GM19463 (cell line): ENCODE data around the gene APOL3.
"Not testable (repeated sequence)": the region's sequence is repeated elsewhere in the genome, so short reads cannot be mapped to it uniquely, and the experiment has no call there.

ENCODE experiments used
- ATAC-seq: cut with Tn5 transposase; IDR thresholded peaks from one replicate; pipeline ENCODE4 v1.9.1; 2021; ENCODE audit warnings: mild to moderate bottlenecking, moderate library complexity; ENCODE audit not compliant: unreplicated experiment

APOL3 gene

DNA sequence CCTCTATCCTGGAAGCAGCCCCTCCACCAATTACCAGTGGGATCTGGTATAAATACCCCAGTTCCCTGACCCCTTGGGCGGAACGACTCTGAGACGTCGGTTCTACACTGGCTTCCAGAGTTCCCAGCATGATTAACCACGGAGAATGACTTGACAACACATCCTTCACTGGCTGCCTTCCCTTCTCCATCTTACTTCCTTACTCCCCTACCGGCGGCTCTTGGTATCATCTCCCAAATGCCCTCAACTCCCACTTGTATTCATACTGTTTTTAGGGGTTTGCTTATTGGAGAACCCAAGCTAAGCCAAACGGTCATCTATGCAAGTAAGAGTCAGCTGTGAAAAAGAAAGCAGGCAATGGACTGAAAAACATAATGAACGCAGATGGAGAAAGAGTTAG, 56.1 kb downstream of the APOL3 start:
- no peak for ATAC-seq

DNA sequence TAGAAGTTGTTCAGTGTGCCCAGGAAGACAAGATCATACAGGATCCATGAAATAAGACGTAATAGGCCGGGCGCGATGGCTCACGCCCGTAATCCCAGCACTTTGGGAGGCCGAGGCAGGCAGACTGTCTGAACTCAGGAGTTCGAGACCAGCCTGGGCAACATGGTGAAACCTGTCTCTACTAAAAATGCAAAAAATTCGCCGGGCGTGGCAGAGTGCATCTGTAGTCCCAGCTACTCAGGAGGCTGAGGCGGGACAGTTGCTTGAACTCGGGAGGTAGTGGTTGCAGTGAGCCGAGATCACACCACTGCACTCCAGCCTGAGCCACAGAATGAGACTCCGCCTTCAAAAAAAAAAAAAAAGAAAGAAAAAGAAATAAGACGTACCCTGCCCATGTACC, 56.7 kb downstream of the APOL3 start:
- no peak for ATAC-seq

DNA sequence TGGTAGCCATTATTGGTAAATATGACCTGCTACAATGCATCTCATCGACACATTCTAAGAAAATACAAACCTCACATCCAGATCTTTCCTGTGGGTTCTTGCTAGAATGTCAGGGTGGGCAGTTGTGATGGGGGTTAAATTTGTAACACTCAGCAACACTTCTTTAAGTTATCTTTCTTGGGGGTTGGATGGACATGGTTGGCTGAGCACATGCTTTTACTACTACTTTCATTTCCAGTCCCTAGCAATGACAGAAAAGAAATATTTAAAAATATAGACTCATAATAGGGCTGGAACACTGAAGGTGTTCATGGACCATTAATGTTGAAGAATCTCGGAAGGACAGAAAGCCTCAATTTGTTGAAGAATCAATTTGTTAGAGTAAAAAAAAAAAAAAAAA, 57.6 kb downstream of the APOL3 start:
- ATAC-seq, result no peak

DNA sequence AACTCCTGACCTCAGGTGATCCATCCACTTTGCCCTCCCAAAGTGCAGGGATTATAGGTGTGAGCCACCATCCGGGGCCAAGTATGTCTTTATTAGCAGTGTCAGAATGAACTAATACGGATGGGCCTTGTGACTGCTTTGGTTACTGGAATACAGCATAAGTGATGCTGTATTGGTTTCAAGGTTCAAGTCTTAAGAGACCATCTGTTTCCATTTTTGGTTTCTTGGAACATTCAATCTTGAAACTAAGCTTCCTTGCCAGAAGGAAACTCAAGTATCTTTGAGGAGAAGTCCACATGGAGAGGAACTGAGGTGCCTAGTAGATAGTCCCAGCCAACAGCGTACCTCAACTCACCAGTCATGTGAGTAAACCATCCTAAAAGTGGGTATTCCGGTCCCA, 58.8 kb downstream of the APOL3 start:
- ATAC-seq, result no peak

DNA sequence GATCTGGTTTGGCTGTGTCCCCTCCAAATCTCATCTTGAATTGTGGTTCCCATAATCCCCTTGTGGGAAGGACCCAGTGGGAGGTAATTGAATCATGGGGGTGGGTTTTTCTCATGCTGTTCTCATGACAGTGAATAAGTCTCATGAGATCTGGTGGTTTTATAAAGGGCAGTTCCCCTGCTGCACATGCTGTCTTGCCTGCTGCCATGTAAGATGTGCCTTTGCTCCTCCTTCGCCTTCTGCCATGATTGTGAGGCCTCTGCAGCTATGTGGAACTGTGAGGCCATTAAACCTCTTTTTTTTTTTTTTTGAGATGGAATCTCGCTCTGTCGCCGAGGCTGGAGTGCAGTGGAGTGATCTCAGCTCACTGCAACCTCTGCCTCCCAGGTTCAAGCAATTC, 59.6 kb downstream of the APOL3 start:
- not testable (repeated sequence) for ATAC-seq

DNA sequence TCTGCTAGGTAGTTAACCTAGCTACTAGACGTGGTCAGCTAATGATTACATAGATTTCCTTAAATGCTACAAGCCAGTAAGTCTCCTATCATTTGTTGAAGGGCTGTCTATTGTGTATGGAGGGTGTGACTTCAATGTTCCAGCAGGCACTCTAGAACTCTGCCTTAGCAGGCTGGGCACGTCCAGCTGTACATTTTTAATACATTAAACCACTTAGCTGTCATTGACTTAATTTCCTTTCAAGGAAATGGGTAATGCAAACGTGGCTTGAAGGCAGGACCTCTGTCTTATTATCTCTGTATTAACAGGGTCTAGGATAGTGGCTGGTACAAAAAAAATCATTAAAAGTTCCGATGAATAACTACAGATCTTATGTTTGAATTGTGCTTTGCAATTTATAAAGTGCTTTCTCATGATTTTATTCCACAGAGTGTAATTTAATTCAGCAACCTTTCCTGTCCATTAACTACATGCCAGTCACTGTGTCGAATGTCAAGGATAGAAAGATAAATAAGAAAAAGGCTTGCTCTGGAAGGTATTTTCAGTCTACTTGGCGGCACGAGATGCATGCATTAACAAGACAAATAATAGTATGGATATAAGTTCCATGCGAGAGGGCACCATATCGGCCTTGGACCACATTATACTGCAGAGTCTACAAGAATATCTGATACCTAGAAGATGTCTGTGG, 60.3 kb downstream of the APOL3 start:
- no peak for ATAC-seq

DNA sequence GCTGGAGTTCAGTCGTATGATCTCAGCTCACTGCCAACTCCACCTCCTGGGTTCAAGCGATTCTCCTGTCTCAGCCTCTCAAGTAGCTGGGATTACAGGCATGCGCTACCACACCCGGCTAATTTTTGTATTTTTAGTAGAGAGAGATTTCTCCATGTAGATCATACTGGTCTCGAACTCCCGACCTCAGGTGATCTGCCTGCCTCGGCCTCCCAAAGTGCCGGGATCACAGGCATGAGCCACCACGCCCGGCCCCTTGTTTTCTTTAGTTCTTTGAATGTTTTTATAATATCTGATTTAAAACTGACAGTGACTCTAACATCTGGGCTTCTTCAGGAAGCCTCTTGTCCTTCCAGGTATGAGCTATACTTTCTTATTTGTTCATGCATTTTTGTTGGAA, 61.0 kb downstream of the APOL3 start:
- not testable (repeated sequence) for ATAC-seq

DNA sequence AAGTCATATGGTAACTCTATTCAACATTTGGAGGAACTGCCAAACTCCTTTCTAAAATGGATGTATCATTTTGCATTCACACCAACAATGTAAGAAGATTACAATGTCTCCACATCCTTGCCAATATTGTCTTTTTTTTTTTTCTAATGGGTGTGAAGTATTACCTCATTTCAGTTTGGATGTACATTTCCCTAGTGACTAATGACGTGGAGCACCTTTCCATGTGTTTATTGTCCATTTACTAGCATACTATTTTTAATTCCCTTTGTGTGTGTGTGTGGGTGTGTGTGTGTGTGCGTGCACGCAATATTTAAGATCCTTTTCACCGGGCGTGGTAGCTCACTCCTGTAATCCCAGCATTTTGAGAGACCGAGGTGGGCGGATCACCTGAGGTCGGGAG, 62.7 kb downstream of the APOL3 start:
- ATAC-seq, result no peak

DNA sequence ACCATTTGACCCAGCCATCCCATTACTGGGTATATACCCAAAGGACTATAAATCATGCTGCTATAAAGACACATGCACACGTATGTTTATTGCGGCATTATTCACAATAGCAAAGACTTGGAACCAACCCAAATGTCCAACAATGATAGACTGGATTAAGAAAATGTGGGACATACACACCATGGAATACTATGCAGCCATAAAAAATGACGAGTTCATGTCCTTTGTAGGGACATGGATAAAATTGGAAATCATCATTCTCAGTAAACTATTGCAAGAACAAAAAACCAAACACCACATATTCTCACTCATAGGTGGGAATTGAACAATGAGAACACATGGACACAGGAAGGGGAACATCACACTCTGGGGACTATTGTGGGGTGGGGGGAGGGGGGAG, 69.8 kb downstream of the APOL3 start:
- ATAC-seq, result not testable (repeated sequence)
